Measurements from ENCODE around the gene OPRPN. TPM values are rescaled to one million over a fixed set of nuclear protein-coding genes. Genes with fewer than 3 reads are reported as not detected.

OPRPN gene
- total RNA-seq: not detected

GRCh38 chr4:70397580-70397979 lies at the start of gene OPRPN:
OPRPN (plus strand) TSS chr4:70397940; CDS start chr4:70399286, 1,346 bp downstream.

GRCh38 chr4:70360460-70360859 lies 37.3 kb upstream of the OPRPN start, which contains the start of gene SMR3A:
SMR3A (plus strand) TSS chr4:70360760; CDS start chr4:70362116, 1,356 bp downstream.

GRCh38 chr4:70382691-70383181 lies 15.0 kb upstream of the OPRPN start, which contains the start of gene SMR3B:
SMR3B (plus strand) TSS chr4:70383131; CDS start chr4:70384511, 1,380 bp downstream.

Other genes with a start within 250 kb of the OPRPN start
- gene PRR27, start 243.7 kb upstream of the OPRPN start, total RNA-seq: not detected
- gene ODAM, start 202.2 kb upstream of the OPRPN start, total RNA-seq: not detected
- gene FDCSP, start 171.8 kb upstream of the OPRPN start, total RNA-seq: 100 to 1,000 TPM in 1 of 2 donors, not detected in 1; 183 TPM
- gene CSN3, start 155.3 kb upstream of the OPRPN start, total RNA-seq: not detected
- not detected for gene CABS1, start 63.0 kb upstream of the OPRPN start, total RNA-seq
- not detected for gene SMR3A, start 37.2 kb upstream of the OPRPN start, total RNA-seq
- not detected for gene SMR3B, start 14.8 kb upstream of the OPRPN start, total RNA-seq
- gene MUC7, start 74.3 kb downstream of the OPRPN start, total RNA-seq: not detected
- not detected for gene AMTN, start 120.6 kb downstream of the OPRPN start, total RNA-seq
- not detected for gene AMBN, start 194.3 kb downstream of the OPRPN start, total RNA-seq
- gene ENAM, start 230.8 kb downstream of the OPRPN start, total RNA-seq: not detected

Measured in melanocyte of skin (primary cell).